Glutamatergic neuron (in vitro differentiated cells): Measurements from ENCODE around the gene ELFN2. TPM values are rescaled to one million over a fixed set of nuclear protein-coding genes. Genes with fewer than 3 reads are reported as not detected.

Source experiments
- DNase-seq: peaks from one replicate; pipeline ENCODE4 v3.0.0; 2022
- H3K27ac Mint-ChIP-seq: one replicate; pipeline ENCODE4 v1.8.0; 2020; ENCODE audit warnings: mild to moderate bottlenecking, mixed read lengths, inconsistent platforms; ENCODE audit not compliant: unreplicated experiment
- H3K27me3 Mint-ChIP-seq: one replicate; pipeline ENCODE4 v1.8.0; 2020; ENCODE audit warnings: mild to moderate bottlenecking, moderate library complexity, mixed read lengths, inconsistent platforms; ENCODE audit not compliant: unreplicated experiment
- H3K36me3 Mint-ChIP-seq: one replicate; pipeline ENCODE4 v1.8.0; 2020; ENCODE audit warnings: mild to moderate bottlenecking, mixed read lengths, inconsistent platforms; ENCODE audit not compliant: unreplicated experiment
- H3K4me1 Mint-ChIP-seq: one replicate; pipeline ENCODE4 v1.8.0; 2020; ENCODE audit warnings: mild to moderate bottlenecking, low read depth, mixed read lengths, inconsistent platforms; ENCODE audit not compliant: unreplicated experiment
- H3K4me3 Mint-ChIP-seq: one replicate; pipeline ENCODE4 v1.8.0; 2020; ENCODE audit warnings: mild to moderate bottlenecking, mixed read lengths, inconsistent platforms; ENCODE audit not compliant: unreplicated experiment
- H3K9me3 Mint-ChIP-seq: one replicate; pipeline ENCODE4 v1.8.0; 2020; ENCODE audit warnings: mild to moderate bottlenecking, moderate library complexity, mixed read lengths, inconsistent platforms; ENCODE audit not compliant: unreplicated experiment
- CTCF ChIP-seq: fragments of 200-600 bp; sonication (generic); IDR thresholded peaks from one replicate; pipeline ENCODE4 v1.5.0; 2021; ENCODE audit not compliant: partially characterized antibody, unreplicated experiment
- total RNA-seq: library from RNA; stranded (reverse); fragmentation: NEBNext Ultra II Directional; extraction: Animal tissue kit (Norgen Biotek cat#: 25700); gene quantifications from one replicate; pipeline ENCODE4 v1.2.1, GENCODE V29; 2021; ENCODE audit not compliant: unreplicated experiment

The ELFN2 gene
- total RNA-seq, 1 donor from 2014 or later = 7.3 TPM

- H3K9me3 Mint-ChIP-seq = peaks cover 9% of the 10 kb centered on the region
- no peak overlapping the region for H3K4me3 Mint-ChIP-seq
- peaks cover 9% of the 10 kb centered on the region for H3K27me3 Mint-ChIP-seq
- no peak for DNase-seq
- TF ChIP-seq CTCF = no peak
- no peak overlapping the region for H3K27ac Mint-ChIP-seq
- peaks cover 12% of the 10 kb centered on the region for H3K4me1 Mint-ChIP-seq
- H3K36me3 Mint-ChIP-seq = no peaks in the 10 kb centered on the region
Observed at GRCh38 chr22:37325039-37325395, 102.3 kb downstream of the ELFN2 start.

GRCh38 chr22:37324340-37325038 lies 102.8 kb downstream of the ELFN2 start:
- Mint-ChIP-seq H3K36me3 (no peaks in the 10 kb centered on the region), H3K27ac (no peak overlapping the region), H3K4me3 (no peak overlapping the region)

GRCh38 chr22:37320726-37321677 lies 106.3 kb downstream of the ELFN2 start:
- DNase-seq = no peak
- Mint-ChIP-seq H3K36me3 (no peaks in the 10 kb centered on the region), H3K9me3 (peaks cover 2% of the 10 kb centered on the region), H3K27me3 (no peaks in the 10 kb centered on the region), H3K4me3 (no peak overlapping the region), H3K4me1 (peaks cover 7% of the 10 kb centered on the region), H3K27ac (no peak overlapping the region)
- TF ChIP-seq CTCF = no peak

More at GRCh38 chr22:37324340-37325038, 102.8 kb downstream of the ELFN2 start:
- H3K4me1 Mint-ChIP-seq = peaks cover 11% of the 10 kb centered on the region
- no peak for TF ChIP-seq CTCF
- H3K9me3 Mint-ChIP-seq = peaks cover 8% of the 10 kb centered on the region
- DNase-seq = peak; percentile 50
- H3K27me3 Mint-ChIP-seq = peaks cover 8% of the 10 kb centered on the region

- Mint-ChIP-seq H3K9me3 (peaks cover 2% of the 10 kb centered on the region), H3K4me3 (no peak overlapping the region), H3K27ac (no peak overlapping the region), H3K36me3 (no peaks in the 10 kb centered on the region), H3K4me1 (peaks cover 7% of the 10 kb centered on the region), H3K27me3 (no peaks in the 10 kb centered on the region)
- TF ChIP-seq CTCF = no peak
- no peak for DNase-seq
Observed at GRCh38 chr22:37319469-37319868, 107.8 kb downstream of the ELFN2 start.
